HEK293T (cell line): ENCODE measurements around the gene CCL26.

ENCODE experiments used
- BHLHE40 ChIP-seq: fragments of 450-650 bp; IDR thresholded peaks from 2 replicates; pipeline ENCODE4 v1.6.1; 2016; ENCODE audit warnings: mild to moderate bottlenecking, moderate library complexity, borderline replicate concordance
- CTBP1 ChIP-seq: fragments of 450-650 bp; IDR thresholded peaks from 2 replicates; pipeline ENCODE4 v1.6.1; 2016; ENCODE audit warnings: borderline replicate concordance
- ELF4 ChIP-seq: fragments of 450-650 bp; IDR thresholded peaks from 2 replicates; pipeline ENCODE4 v1.6.1; 2017; ENCODE audit warnings: antibody characterized with exemption
- FOXA1 ChIP-seq: fragments of 450-650 bp; IDR thresholded peaks from 2 replicates; pipeline ENCODE4 v1.6.1; 2016; ENCODE audit warnings: mild to moderate bottlenecking
- FOXK2 ChIP-seq: fragments of 450-650 bp; IDR thresholded peaks from 2 replicates; pipeline ENCODE4 v1.6.1; 2016; ENCODE audit warnings: mild to moderate bottlenecking
- FOXM1 ChIP-seq: fragments of 450-650 bp; IDR thresholded peaks from 2 replicates; pipeline ENCODE4 v1.6.1; 2017; ENCODE audit warnings: mild to moderate bottlenecking, borderline replicate concordance
- HDGF ChIP-seq: fragments of 450-650 bp; IDR thresholded peaks from 2 replicates; pipeline ENCODE4 v1.6.1; 2017; ENCODE audit warnings: antibody characterized with exemption, borderline replicate concordance
- LEF1 ChIP-seq: fragments of 450-650 bp; IDR thresholded peaks from 2 replicates; pipeline ENCODE4 v1.6.1; 2017; ENCODE audit warnings: mild to moderate bottlenecking, borderline replicate concordance
- NFRKB ChIP-seq: fragments of 450-650 bp; IDR thresholded peaks from 2 replicates; pipeline ENCODE4 v1.6.1; 2016; ENCODE audit warnings: mild to moderate bottlenecking, moderate library complexity
- SP1 ChIP-seq: fragments of 450-650 bp; IDR thresholded peaks from 2 replicates; pipeline ENCODE4 v1.6.1; 2017
- SUZ12 ChIP-seq: fragments of 450-650 bp; IDR thresholded peaks from 2 replicates; pipeline ENCODE4 v1.6.1; 2016; ENCODE audit warnings: mild to moderate bottlenecking
- TARDBP ChIP-seq: fragments of 450-650 bp; IDR thresholded peaks from 2 replicates; pipeline ENCODE4 v1.6.1; 2016
- ZNF384 ChIP-seq: fragments of 450-650 bp; IDR thresholded peaks from 2 replicates; pipeline ENCODE4 v1.6.1; 2016
- TF ChIP-seq, protein P1 (sequence below): fragments of 450-650 bp; IDR thresholded peaks from 2 replicates; pipeline ENCODE4 v1.6.1; 2016

GRCh38 chr7:75795831-75796285 is 23.8 kb upstream of the CCL26 start:
- no peak for TF ChIP-seq CTBP1
- no peak for TF ChIP-seq LEF1
- no peak for TF ChIP-seq SP1
- TF ChIP-seq NFRKB, result no peak
- TF ChIP-seq FOXK2, result no peak
- TF ChIP-seq SUZ12, result no peak
- no peak for TF ChIP-seq BHLHE40
- TF ChIP-seq, protein P1, sequence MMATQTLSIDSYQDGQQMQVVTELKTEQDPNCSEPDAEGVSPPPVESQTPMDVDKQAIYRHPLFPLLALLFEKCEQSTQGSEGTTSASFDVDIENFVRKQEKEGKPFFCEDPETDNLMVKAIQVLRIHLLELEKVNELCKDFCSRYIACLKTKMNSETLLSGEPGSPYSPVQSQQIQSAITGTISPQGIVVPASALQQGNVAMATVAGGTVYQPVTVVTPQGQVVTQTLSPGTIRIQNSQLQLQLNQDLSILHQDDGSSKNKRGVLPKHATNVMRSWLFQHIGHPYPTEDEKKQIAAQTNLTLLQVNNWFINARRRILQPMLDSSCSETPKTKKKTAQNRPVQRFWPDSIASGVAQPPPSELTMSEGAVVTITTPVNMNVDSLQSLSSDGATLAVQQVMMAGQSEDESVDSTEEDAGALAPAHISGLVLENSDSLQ, result no peak
- no peak for TF ChIP-seq FOXM1
- no peak for TF ChIP-seq ELF4
- no peak for TF ChIP-seq ZNF384
- no peak for TF ChIP-seq FOXA1
- no peak for TF ChIP-seq TARDBP
- no peak for TF ChIP-seq HDGF
